Skeletal muscle satellite cell (primary cell): ENCODE results near the gene KIF25.

Experiments
- H3K27me3 ChIP-seq: 2 replicates; pipeline ENCODE4 v1.7.0; 2013; ENCODE audit warnings: low read length; ENCODE audit not compliant: control insufficient read depth, insufficient read depth
- H3K36me3 ChIP-seq: 2 replicates; pipeline ENCODE4 v1.7.0; 2013; ENCODE audit warnings: mild to moderate bottlenecking, control low read depth, low read length; ENCODE audit not compliant: insufficient read depth
- H3K4me1 ChIP-seq: 2 replicates; pipeline ENCODE4 v1.7.0; 2013; ENCODE audit warnings: low read length; ENCODE audit not compliant: control insufficient read depth, insufficient read depth
- H3K4me2 ChIP-seq: 2 replicates; pipeline ENCODE4 v1.7.0; 2013; ENCODE audit warnings: mild to moderate bottlenecking, low read length
- H3K4me3 ChIP-seq: 2 replicates; pipeline ENCODE4 v1.7.0; 2013; ENCODE audit warnings: low read length
- H3K9ac ChIP-seq: 2 replicates; pipeline ENCODE4 v1.7.0; 2013; ENCODE audit warnings: mild to moderate bottlenecking, low read depth, low read length, moderate library complexity
- H3K9me3 ChIP-seq: replicated peaks from 2 replicates; pipeline ENCODE4 v1.7.0; 2013; ENCODE audit warnings: mild to moderate bottlenecking, control low read depth, low read length

KIF25 gene

DNA sequence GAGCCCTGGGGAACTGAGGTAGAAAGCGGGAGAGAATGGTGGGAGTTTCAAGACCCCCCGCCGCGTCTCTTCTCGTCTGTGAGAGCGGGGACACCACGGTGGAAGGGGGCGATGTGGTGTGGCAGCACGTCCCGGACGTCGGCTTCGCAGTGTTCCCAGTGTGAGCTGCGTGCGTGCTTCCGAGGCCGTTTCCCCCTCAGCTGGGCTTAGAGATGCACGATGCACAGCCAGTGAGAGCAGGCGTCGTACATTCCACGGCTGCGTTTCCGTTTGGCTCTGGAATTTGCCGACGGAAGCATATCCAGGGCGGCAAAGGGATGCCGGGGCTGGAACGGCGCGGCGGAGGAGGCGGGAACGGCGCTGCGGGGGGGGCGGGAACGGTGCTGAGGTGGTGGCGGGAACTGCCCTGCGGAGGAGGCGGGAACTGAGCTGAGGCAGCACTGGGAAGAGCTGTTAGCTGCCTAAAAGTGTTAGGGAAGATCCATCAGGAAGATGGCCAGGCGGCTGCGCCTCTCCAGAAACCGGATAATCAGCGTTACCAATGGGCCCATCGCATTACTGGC is 37.7 kb downstream of the KIF25 start:
- H3K27me3 ChIP-seq = no peaks in the 10 kb centered on the region
- H3K4me1 ChIP-seq = peaks cover 11% of the 10 kb centered on the region
- H3K4me3 ChIP-seq = peak overlapping the region; percentile 73
- H3K9ac ChIP-seq = peak overlapping the region; percentile 52
- no peaks in the 10 kb centered on the region for H3K36me3 ChIP-seq
- H3K9me3 ChIP-seq = peaks cover 7% of the 10 kb centered on the region
- H3K4me2 ChIP-seq = peak overlapping the region; percentile 92

DNA sequence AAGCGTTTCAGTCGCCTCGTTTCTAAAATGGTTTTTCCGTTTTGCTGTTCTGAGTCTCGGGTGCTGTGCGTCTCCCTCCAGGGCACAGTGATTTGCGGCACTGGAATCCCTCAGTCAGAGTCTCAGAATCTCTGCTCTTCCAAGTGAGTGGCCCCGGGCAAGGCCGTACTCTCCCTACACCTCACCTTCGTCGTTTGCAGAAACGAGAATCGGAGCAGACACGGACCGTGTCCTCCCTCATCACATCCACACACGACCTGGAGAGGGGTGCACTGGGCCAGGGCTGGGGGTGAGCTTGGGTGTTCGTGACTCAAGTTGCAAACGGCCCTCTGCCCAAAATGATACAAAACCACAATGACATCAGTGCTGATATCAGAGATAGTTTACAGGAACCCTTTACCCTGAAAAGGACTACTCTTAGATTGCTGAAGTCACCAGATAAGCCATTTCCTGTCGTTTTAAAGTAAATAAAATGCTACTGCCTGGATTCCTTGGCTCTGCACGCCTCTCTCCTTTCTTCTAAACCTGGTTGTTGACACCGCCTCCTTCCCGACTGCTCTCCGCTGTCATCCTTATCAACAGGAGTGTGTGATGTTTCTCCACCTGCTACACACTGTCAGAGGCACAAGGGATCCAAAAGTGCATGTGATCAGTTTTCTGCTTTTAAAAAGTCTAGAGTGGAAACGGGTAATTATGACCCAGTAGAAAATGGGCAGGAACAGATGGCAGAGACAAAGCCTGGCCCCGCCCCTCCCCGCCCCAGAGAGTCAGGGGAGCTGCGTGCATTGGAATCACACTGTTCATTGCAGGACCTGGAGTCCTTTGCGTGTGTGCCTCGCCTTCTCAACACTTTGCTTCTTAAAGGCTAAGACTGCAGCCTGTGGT is 38.4 kb downstream of the KIF25 start:
- peaks cover 7% of the 10 kb centered on the region for H3K9me3 ChIP-seq
- H3K4me2 ChIP-seq = peak overlapping the region; percentile 92
- no peaks in the 10 kb centered on the region for H3K36me3 ChIP-seq
- H3K9ac ChIP-seq = peak overlapping the region; percentile 52
- H3K27me3 ChIP-seq = no peaks in the 10 kb centered on the region
- peaks cover 11% of the 10 kb centered on the region for H3K4me1 ChIP-seq
- H3K4me3 ChIP-seq = peak overlapping the region; percentile 73

DNA sequence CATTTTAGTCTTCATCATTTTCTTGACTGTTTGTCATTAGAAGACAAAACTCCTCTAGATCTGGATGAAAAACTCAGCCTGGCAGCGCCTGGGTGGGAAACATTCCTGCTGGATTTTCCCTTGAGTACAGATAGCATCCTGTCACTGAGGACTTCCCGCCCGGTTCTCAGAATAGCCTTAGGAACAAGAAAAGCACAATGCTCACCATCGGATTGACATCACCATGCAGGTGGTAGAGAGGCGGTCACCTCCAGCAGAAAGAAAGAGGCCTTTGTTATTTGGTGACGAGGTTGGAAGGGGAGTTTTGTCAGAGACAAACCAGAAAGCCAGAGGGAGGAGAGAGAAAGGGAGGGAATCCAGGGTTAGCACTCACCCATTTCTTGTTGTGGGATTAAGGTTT is 39.8 kb downstream of the KIF25 start:
- Histone ChIP-seq H3K9ac (no peak overlapping the region), H3K4me1 (peaks cover 11% of the 10 kb centered on the region), H3K9me3 (peaks cover 10% of the 10 kb centered on the region), H3K27me3 (no peaks in the 10 kb centered on the region), H3K4me3 (no peak overlapping the region), H3K4me2 (no peak overlapping the region), H3K36me3 (no peaks in the 10 kb centered on the region)

DNA sequence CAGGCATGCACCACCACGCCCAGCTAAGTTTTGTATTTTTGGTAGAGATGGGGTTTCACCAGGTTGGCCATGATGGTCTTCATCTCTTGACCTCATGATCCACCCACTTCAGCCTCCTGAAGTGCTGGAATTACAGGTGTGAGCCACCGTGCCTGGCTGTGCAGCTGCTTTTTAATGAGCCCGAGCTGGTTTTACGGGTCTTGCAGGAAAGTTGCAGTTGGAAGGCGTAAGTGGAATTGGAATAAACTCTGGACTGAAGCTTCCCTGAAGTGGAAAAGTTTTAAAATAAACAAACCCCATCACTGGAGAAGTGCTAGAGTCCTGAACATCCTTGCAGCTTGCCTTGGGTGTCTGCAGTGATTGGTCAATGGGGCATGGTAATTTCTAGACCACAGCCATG is 40.4 kb downstream of the KIF25 start:
- Histone ChIP-seq H3K36me3 (no peaks in the 10 kb centered on the region), H3K27me3 (no peaks in the 10 kb centered on the region), H3K9me3 (peaks cover 10% of the 10 kb centered on the region), H3K4me1 (peaks cover 11% of the 10 kb centered on the region), H3K4me3 (no peak overlapping the region), H3K4me2 (no peak overlapping the region), H3K9ac (no peak overlapping the region)

DNA sequence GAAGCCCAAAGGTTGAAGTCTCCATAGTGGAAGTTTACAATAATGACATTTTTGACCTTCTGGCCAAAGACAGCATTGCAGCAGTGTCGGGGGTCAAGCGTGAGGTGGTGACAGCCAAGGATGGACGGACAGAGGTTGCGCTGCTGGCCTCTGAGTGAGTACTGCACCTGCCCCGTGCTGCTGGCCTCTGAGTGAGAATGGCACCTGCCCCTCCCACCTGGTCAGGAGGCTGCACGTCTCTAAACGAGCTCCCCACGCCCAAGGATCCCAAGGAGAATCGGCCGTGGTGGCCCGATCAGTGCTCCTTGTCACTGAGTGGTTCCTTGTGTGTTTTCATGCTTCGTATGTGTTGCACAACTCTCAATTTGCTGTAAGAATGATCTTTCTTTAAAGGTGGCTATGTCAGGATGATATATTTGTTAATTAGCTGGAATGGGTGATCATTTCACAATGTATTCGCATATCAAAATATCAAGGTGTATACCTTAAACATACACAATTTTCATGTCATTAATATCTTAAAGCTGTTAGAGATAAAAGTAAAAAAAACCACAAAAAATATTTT is 41.2 kb downstream of the KIF25 start:
- Histone ChIP-seq H3K9me3 (peaks cover 10% of the 10 kb centered on the region), H3K27me3 (no peaks in the 10 kb centered on the region), H3K4me1 (peaks cover 11% of the 10 kb centered on the region), H3K9ac (no peak overlapping the region), H3K4me3 (no peak overlapping the region), H3K4me2 (no peak overlapping the region), H3K36me3 (no peaks in the 10 kb centered on the region)

GRCh38 chr6:168039301-168039700 is 41.8 kb downstream of the KIF25 start:
- H3K27me3 ChIP-seq = no peaks in the 10 kb centered on the region
- H3K9ac ChIP-seq = no peak overlapping the region
- no peak overlapping the region for H3K4me2 ChIP-seq
- no peak overlapping the region for H3K4me3 ChIP-seq
- peaks cover 10% of the 10 kb centered on the region for H3K9me3 ChIP-seq
- peaks cover 11% of the 10 kb centered on the region for H3K4me1 ChIP-seq
- H3K36me3 ChIP-seq = no peaks in the 10 kb centered on the region

GRCh38 chr6:168039849-168040248 is 42.4 kb downstream of the KIF25 start:
- Histone ChIP-seq H3K9ac (no peak overlapping the region), H3K9me3 (peaks cover 10% of the 10 kb centered on the region), H3K4me3 (no peak overlapping the region), H3K4me2 (no peak overlapping the region), H3K27me3 (no peaks in the 10 kb centered on the region), H3K4me1 (peaks cover 11% of the 10 kb centered on the region), H3K36me3 (no peaks in the 10 kb centered on the region)

DNA sequence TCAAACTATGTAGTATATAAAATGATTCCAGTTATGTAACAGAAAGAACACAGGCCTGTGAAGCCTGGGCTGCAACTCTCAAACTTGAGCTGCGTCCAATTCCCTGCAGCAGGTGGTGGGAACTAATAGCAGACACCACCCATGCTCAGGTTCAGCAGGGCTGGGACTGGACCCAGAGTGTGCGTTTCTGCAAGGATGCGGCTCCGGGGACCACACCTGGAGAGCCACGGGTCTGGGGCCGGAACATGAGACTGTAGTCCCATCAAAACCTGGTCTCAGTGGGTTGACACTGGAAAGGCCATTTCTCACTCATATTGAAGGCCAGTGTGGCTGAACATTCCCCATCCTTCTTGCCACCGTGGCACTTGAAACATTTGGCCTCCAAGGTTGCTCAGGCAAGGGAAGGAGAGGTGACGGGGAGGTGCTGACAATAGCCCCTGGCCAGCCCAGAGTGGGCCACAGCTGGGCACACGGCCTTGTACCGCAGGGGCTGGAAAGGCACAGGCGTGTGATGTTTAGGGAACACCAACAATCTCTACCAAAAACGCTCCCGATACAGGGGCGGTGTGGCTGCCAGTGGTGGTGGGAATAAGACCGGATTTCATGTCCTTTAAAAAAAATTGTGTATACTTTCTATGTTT is 43.5 kb downstream of the KIF25 start:
- H3K27me3 ChIP-seq = no peaks in the 10 kb centered on the region
- H3K9ac ChIP-seq = no peak overlapping the region
- peaks cover 10% of the 10 kb centered on the region for H3K9me3 ChIP-seq
- H3K4me1 ChIP-seq = peaks cover 5% of the 10 kb centered on the region
- no peak overlapping the region for H3K4me2 ChIP-seq
- H3K36me3 ChIP-seq = no peaks in the 10 kb centered on the region
- H3K4me3 ChIP-seq = no peak overlapping the region

DNA sequence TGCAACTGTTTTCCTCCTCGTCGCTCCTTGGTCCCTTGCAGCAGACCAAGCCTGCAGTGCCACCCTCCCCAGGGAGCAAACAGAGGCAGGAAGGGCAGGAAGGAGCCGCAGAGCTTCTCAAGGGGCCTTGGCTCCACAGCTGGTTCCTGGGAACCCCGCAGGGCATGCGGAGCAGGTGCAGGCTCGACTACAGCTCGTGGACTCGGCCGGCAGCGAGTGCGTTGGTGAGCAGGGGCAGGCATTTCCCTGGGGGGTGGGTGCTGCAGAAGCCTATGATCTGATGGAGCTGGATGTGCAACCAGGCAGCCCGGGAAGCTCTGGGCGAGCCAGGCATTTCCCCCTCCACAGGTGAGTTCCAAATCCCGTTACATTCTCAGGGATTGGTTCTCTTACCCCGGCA is 44.5 kb downstream of the KIF25 start:
- no peaks in the 10 kb centered on the region for H3K36me3 ChIP-seq
- H3K27me3 ChIP-seq = no peaks in the 10 kb centered on the region
- no peak overlapping the region for H3K4me3 ChIP-seq
- no peaks in the 10 kb centered on the region for H3K4me1 ChIP-seq
- peaks cover 10% of the 10 kb centered on the region for H3K9me3 ChIP-seq
- H3K9ac ChIP-seq = no peak overlapping the region
- no peak overlapping the region for H3K4me2 ChIP-seq

DNA sequence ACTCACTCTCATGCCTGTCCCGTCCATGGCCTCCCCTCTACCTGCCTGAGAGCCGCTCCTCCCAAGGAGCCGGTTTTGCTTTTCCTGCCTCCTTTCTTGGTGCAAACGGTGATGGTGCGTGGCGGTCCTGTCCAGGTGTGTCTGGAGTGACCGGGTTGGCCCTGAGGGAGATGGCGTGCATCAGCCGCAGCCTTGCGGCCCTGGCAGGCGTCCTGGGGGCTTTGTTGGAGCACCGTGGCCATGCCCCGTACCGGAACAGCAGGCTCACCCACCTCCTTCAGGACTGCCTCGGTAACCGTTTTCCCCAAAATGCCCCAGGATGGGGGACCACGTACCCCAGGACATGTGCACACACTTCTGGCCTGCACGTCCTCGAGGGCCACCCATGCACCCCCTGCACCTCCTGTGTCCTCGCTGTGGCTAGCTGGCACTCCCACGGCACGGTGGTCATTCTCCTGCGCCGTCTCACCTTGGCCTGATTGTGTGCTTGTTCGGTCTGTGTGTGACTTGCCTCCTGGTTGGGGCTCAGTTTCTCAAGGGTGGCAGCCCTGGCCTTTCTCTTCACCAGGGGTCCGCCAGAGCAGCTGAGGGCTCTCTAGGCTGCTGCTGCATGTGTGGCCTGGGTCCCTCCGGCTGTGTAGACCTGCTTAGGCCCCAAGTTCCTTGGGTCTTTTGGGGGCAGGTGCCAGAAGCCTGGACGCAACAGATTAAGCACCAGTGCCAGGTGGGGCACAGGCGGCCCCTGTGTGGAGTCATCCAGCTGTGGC is 45.1 kb downstream of the KIF25 start:
- Histone ChIP-seq H3K4me3 (no peak overlapping the region), H3K36me3 (no peaks in the 10 kb centered on the region), H3K4me2 (no peak overlapping the region), H3K27me3 (no peaks in the 10 kb centered on the region), H3K9me3 (peaks cover 10% of the 10 kb centered on the region), H3K4me1 (no peaks in the 10 kb centered on the region), H3K9ac (no peak overlapping the region)
